Tibial nerve (tissue), 4 donors: ENCODE data around the gene RYR1. TPM values are rescaled to one million over a fixed set of nuclear protein-coding genes. Genes with fewer than 3 reads are reported as not detected.

Experiments used
- DNase-seq, 2 donors: peaks; one replicate each; pipeline ENCODE4 v3.0.0-alpha.2; 2019; ENCODE audit warnings: low spot score in 2 of 2
- H3K27ac ChIP-seq, 4 donors: fragments of 200-600 bp; sonication (generic) in 3 of 4; one replicate each; pipeline ENCODE4 v1.5.1; 2017 to 2019; ENCODE audit warnings: mild to moderate bottlenecking in 1 of 4
- H3K27me3 ChIP-seq, 2 donors: fragments of 200-600 bp; sonication (generic) in 1 of 2; one replicate each; pipeline versions ENCODE4 v1.5.1 to v1.6.0; 2017 to 2019
- H3K36me3 ChIP-seq, 3 donors: fragments of 200-600 bp; sonication (generic); one replicate each; pipeline ENCODE4 v1.5.1; 2018 to 2019
- H3K4me1 ChIP-seq, 4 donors: fragments of 200-600 bp; sonication (generic) in 3 of 4; one replicate each; pipeline ENCODE4 v1.5.1; 2017 to 2019
- H3K4me3 ChIP-seq, 4 donors: fragments of 200-600 bp; sonication (generic) in 3 of 4; one replicate each; pipeline ENCODE4 v1.5.1; 2017 to 2019; ENCODE audit warnings: mild to moderate bottlenecking in 1 of 4, moderate library complexity in 1 of 4
- H3K9me3 ChIP-seq, 4 donors: fragments of 200-600 bp; sonication (generic) in 3 of 4; one replicate each; pipeline ENCODE4 v1.5.1; 2017 to 2019
- CTCF ChIP-seq, 5 experiments: fragments of 200-600 bp in 3 of 5; fragments of 450-650 bp in 2 of 5; sonication (generic) in 3 of 5; IDR thresholded peaks; one replicate each; pipeline ENCODE4 v1.5.1; 2016 to 2019; ENCODE audit warnings: antibody characterized with exemption in 5 of 5, mild to moderate bottlenecking in 3 of 5, moderate library complexity in 2 of 5
- EP300 ChIP-seq, 2 donors: sonication (generic); formaldehyde crosslinking; IDR thresholded peaks; one replicate each; pipeline ENCODE4 v1.6.1; 2017; ENCODE audit warnings: antibody characterized with exemption in 2 of 2, mild to moderate bottlenecking in 1 of 2
- POLR2A ChIP-seq, 2 donors: fragments of 450-650 bp; IDR thresholded peaks; one replicate each; pipeline ENCODE4 v1.6.1; 2017; ENCODE audit warnings: antibody characterized with exemption in 2 of 2, mild to moderate bottlenecking in 2 of 2, moderate library complexity in 2 of 2
- WGBS, 2 donors: methylation state at CpG; one replicate each; pipeline ENCODE4 v1.1.5; 2018; 5-methylcytosine and 5-hydroxymethylcytosine counted together
- total RNA-seq, 4 donors: library from RNA; depleted of rRNA; stranded (reverse); fragments of >200 nt; gene quantifications; one replicate each; pipeline ENCODE4 v1.1.0, GENCODE V29; 2016

The RYR1 gene
- total RNA-seq: 10 to 100 TPM in 2 of 4 donors, 1 to 10 TPM in 2; 5.7 to 18.1 (median 12.0) TPM

- H3K36me3 ChIP-seq: no peaks in the 10 kb centered on the region
- no peak within 1 kb of the TSS for H3K27ac ChIP-seq
- H3K4me3 ChIP-seq: peak within 1 kb of the TSS in 1 of 4 donors; percentile 36
- TF ChIP-seq EP300 (IDR thresholded peaks at IDR 0.05) (no peak), CTCF (IDR thresholded peaks at IDR 0.05) (no peak), POLR2A (IDR thresholded peaks at IDR 0.05) (no peak)
- 10 to 31% methylated on average over 10 to 15 of the region's 20 CpGs for WGBS, 2 donors
- peak in 1 of 2 donors; percentile 36 for DNase-seq
- peaks cover 0 to 4% (median 0%) of the 10 kb centered on the region in 4 donors for H3K4me1 ChIP-seq
- H3K9me3 ChIP-seq: no peaks in the 10 kb centered on the region
- peaks cover 0 to 51% of the 10 kb centered on the region in 2 donors for H3K27me3 ChIP-seq
Observed at GRCh38 chr19:38433268-38433733, at the start of gene RYR1. TSS of gene RYR1 (plus strand) at chr19:38433691. CDS start at chr19:38433830, 139 bp downstream.

GRCh38 chr19:38383743-38384142, 49.7 kb upstream of the RYR1 start:
- Histone ChIP-seq H3K27me3 (peaks cover 0 to 14% of the 10 kb centered on the region in 2 donors), H3K27ac (no peak overlapping the region), H3K9me3 (no peaks in the 10 kb centered on the region), H3K4me1 (peaks cover 0 to 31% (median 18%) of the 10 kb centered on the region in 4 donors), H3K36me3 (peaks cover 15 to 73% (median 29%) of the 10 kb centered on the region in 3 donors), H3K4me3 (no peak overlapping the region)
- no peak for DNase-seq
- TF ChIP-seq POLR2A (IDR thresholded peaks at IDR 0.05) (no peak), EP300 (IDR thresholded peaks at IDR 0.05) (no peak), CTCF (IDR thresholded peaks at IDR 0.05) (no peak)
- WGBS, 2 donors: 86 to 94% methylated on average over 2 of the region's 2 CpGs

- Histone ChIP-seq H3K9me3 (no peaks in the 10 kb centered on the region), H3K4me1 (peaks cover 0 to 38% (median 23%) of the 10 kb centered on the region in 4 donors), H3K4me3 (no peak overlapping the region), H3K27me3 (peaks cover 0 to 14% of the 10 kb centered on the region in 2 donors), H3K36me3 (peaks cover 15 to 66% (median 29%) of the 10 kb centered on the region in 3 donors), H3K27ac (no peak overlapping the region)
- TF ChIP-seq EP300 (IDR thresholded peaks at IDR 0.05): no peak
- 75 to 82% methylated on average over 10 of the region's 10 CpGs for WGBS, 2 donors
- no peak for DNase-seq
Observed at GRCh38 chr19:38384209-38385027, 49.1 kb upstream of the RYR1 start.

GRCh38 chr19:38385057-38385803, 48.3 kb upstream of the RYR1 start:
- no peak overlapping the region for H3K27ac ChIP-seq
- no peaks in the 10 kb centered on the region for H3K9me3 ChIP-seq
- peaks cover 15 to 58% (median 29%) of the 10 kb centered on the region in 3 donors for H3K36me3 ChIP-seq
- TF ChIP-seq CTCF (IDR thresholded peaks at IDR 0.05) (no peak), EP300 (IDR thresholded peaks at IDR 0.05) (no peak), POLR2A (IDR thresholded peaks at IDR 0.05) (no peak)
- no peak for DNase-seq
- H3K4me3 ChIP-seq: no peak overlapping the region
- peaks cover 0 to 14% of the 10 kb centered on the region in 2 donors for H3K27me3 ChIP-seq
- H3K4me1 ChIP-seq: peaks cover 0 to 44% (median 23%) of the 10 kb centered on the region in 4 donors
- WGBS, 2 donors: 79 to 80% methylated on average over 38 to 39 of the region's 40 CpGs

GRCh38 chr19:38385804-38386257, 47.7 kb upstream of the RYR1 start:
- TF ChIP-seq EP300 (IDR thresholded peaks at IDR 0.05) (no peak), CTCF (IDR thresholded peaks at IDR 0.05) (no peak), POLR2A (IDR thresholded peaks at IDR 0.05) (no peak)
- Histone ChIP-seq H3K36me3 (peaks cover 15 to 52% (median 29%) of the 10 kb centered on the region in 3 donors), H3K4me1 (peaks cover 0 to 46% (median 23%) of the 10 kb centered on the region in 4 donors), H3K27me3 (peaks cover 0 to 14% of the 10 kb centered on the region in 2 donors), H3K9me3 (no peaks in the 10 kb centered on the region), H3K27ac (no peak overlapping the region), H3K4me3 (no peak overlapping the region)
- 50 to 73% methylated on average over 24 to 40 of the region's 40 CpGs for WGBS, 2 donors
- DNase-seq: no peak
